ENCODE results near the gene AFF3.

Gene AFF3

GRCh38 chr2:99700482-99701398 lies 441.6 kb downstream of the AFF3 start:
- no peak for DNase-seq (ENCODE audit: low read depth)

GRCh38 chr2:99698896-99699295 lies 443.5 kb downstream of the AFF3 start:
- peak; percentile 79 for DNase-seq (ENCODE audit: low read depth)

- DNase-seq (ENCODE audit: low read depth) = peak; percentile 83
These were observed 444.4 kb downstream of the AFF3 start for GRCh38 chr2:99697811-99698568.

- no peak for DNase-seq (ENCODE audit: low read depth)
These were observed 446.5 kb downstream of the AFF3 start for GRCh38 chr2:99695944-99696253.

GRCh38 chr2:99695130-99695943 lies 447.1 kb downstream of the AFF3 start:
- DNase-seq (ENCODE audit: low read depth) = no peak

- no peak for DNase-seq (ENCODE audit: low read depth)
These were observed 448.1 kb downstream of the AFF3 start for GRCh38 chr2:99694331-99694730.

GRCh38 chr2:99692785-99693184 lies 449.6 kb downstream of the AFF3 start:
- DNase-seq (ENCODE audit: low read depth) = no peak

- no peak for DNase-seq (ENCODE audit: low read depth)
These were observed 450.5 kb downstream of the AFF3 start for GRCh38 chr2:99691926-99692325.

GRCh38 chr2:99689145-99689742 lies 453.1 kb downstream of the AFF3 start:
- DNase-seq (ENCODE audit: low read depth) = no peak

GRCh38 chr2:99688699-99689098 lies 453.7 kb downstream of the AFF3 start:
- DNase-seq (ENCODE audit: low read depth) = no peak

GRCh38 chr2:99682275-99683060 lies 459.9 kb downstream of the AFF3 start:
- peak; percentile 75 for DNase-seq (ENCODE audit: low read depth)

- DNase-seq (ENCODE audit: low read depth) = peak; percentile 64
These were observed 461.4 kb downstream of the AFF3 start for GRCh38 chr2:99680946-99681345.

- no peak for DNase-seq (ENCODE audit: low read depth)
These were observed 462.9 kb downstream of the AFF3 start for GRCh38 chr2:99679518-99679917.

- DNase-seq (ENCODE audit: low read depth) = no peak
These were observed 463.8 kb downstream of the AFF3 start for GRCh38 chr2:99678625-99679024.

GRCh38 chr2:99677814-99678213 lies 464.6 kb downstream of the AFF3 start:
- DNase-seq (ENCODE audit: low read depth) = no peak

- DNase-seq (ENCODE audit: low read depth) = peak; percentile 10
These were observed 467.2 kb downstream of the AFF3 start for GRCh38 chr2:99675130-99675661.

- no peak for DNase-seq (ENCODE audit: low read depth)
These were observed 468.3 kb downstream of the AFF3 start for GRCh38 chr2:99674090-99674489.

GRCh38 chr2:99672766-99673350 lies 469.5 kb downstream of the AFF3 start:
- no peak for DNase-seq (ENCODE audit: low read depth)

- peak; percentile 52 for DNase-seq (ENCODE audit: low read depth)
These were observed 471.3 kb downstream of the AFF3 start for GRCh38 chr2:99670768-99671734.
